Vagina (tissue), 2 donors: ENCODE measurements around the gene EEF1A2. TPM values are rescaled to one million over a fixed set of nuclear protein-coding genes. Genes with fewer than 3 reads are reported as not detected.
A peak's percentile ranks its signal among the peaks of the same experiment; 100 is the strongest.

Source experiments
- DNase-seq, 2 donors: peaks; one replicate each; pipeline ENCODE4 v3.0.0-alpha.2; 2017; ENCODE audit errors: extremely low spot score in 2 of 2
- H3K27ac ChIP-seq: fragments of 200-600 bp; sonication (generic); one replicate; pipeline ENCODE4 v1.5.1; 2019
- H3K27me3 ChIP-seq: fragments of 200-600 bp; sonication (generic); one replicate; pipeline ENCODE4 v1.5.1; 2019
- H3K36me3 ChIP-seq, 2 donors: fragments of 200-600 bp; sonication (generic); one replicate each; pipeline ENCODE4 v1.5.1; 2017 to 2019
- H3K4me1 ChIP-seq: fragments of 200-600 bp; sonication (generic); one replicate; pipeline ENCODE4 v1.5.1; 2019
- H3K4me3 ChIP-seq, 2 donors: fragments of 200-600 bp; sonication (generic); 1 replicate in 1 of 2; 2 replicates in 1 of 2; pipeline ENCODE4 v1.5.1; 2016 to 2019
- H3K9me3 ChIP-seq: fragments of 200-600 bp; sonication (generic); one replicate; pipeline ENCODE4 v1.5.1; 2019
- POLR2A ChIP-seq, 2 donors: fragments of 450-650 bp; IDR thresholded peaks; one replicate each; pipeline ENCODE4 v1.6.1; 2017; ENCODE audit warnings: antibody characterized with exemption in 2 of 2, mild to moderate bottlenecking in 2 of 2, moderate library complexity in 2 of 2
- POLR2AphosphoS5 ChIP-seq, 2 donors: sonication (generic); formaldehyde crosslinking; IDR thresholded peaks; one replicate each; pipeline ENCODE4 v1.9.0; 2017; ENCODE audit warnings: antibody characterized with exemption in 2 of 2, mild to moderate bottlenecking in 2 of 2, low read depth in 1 of 2; ENCODE audit not compliant: insufficient read depth in 1 of 2
- intact Hi-C: fragments of 100-400 bp; cut with DNase I; formaldehyde crosslinking; loops from one replicate; pipeline ENCODE4 v1.15.1; 2023
- total RNA-seq: library from RNA; depleted of rRNA; stranded (reverse); fragments of >200 nt; gene quantifications from one replicate; pipeline ENCODE4 v1.2.3, GENCODE V29; 2016
- TF ChIP-seq, protein P1 (sequence below), 3 experiments: fragments of 450-650 bp in 2 of 3; fragments of 200-600 bp in 1 of 3; sonication (generic) in 1 of 3; IDR thresholded peaks; one replicate each; pipeline ENCODE4 v1.5.1; 2017 to 2019; ENCODE audit warnings: antibody characterized with exemption in 3 of 3, mild to moderate bottlenecking in 2 of 3, moderate library complexity in 2 of 3

Gene EEF1A2
- total RNA-seq, 1 donor from 2014 or later = 9.8 TPM

GRCh38 chr20:63539092-63539430, 40.2 kb upstream of the EEF1A2 start:
- intact Hi-C loops = no loop called here
- Histone ChIP-seq H3K4me1 (peaks cover 43% of the 10 kb centered on the region), H3K36me3 (no peaks in the 10 kb centered on the region), H3K4me3 (no peak overlapping the region), H3K27ac (no peak overlapping the region), H3K9me3 (no peaks in the 10 kb centered on the region), H3K27me3 (no peaks in the 10 kb centered on the region)
- no peak for TF ChIP-seq POLR2AphosphoS5 (IDR thresholded peaks at IDR 0.05; ENCODE audit: insufficient read depth in 1 of 2, low read depth in 1 of 2)
- TF ChIP-seq, protein P1, sequence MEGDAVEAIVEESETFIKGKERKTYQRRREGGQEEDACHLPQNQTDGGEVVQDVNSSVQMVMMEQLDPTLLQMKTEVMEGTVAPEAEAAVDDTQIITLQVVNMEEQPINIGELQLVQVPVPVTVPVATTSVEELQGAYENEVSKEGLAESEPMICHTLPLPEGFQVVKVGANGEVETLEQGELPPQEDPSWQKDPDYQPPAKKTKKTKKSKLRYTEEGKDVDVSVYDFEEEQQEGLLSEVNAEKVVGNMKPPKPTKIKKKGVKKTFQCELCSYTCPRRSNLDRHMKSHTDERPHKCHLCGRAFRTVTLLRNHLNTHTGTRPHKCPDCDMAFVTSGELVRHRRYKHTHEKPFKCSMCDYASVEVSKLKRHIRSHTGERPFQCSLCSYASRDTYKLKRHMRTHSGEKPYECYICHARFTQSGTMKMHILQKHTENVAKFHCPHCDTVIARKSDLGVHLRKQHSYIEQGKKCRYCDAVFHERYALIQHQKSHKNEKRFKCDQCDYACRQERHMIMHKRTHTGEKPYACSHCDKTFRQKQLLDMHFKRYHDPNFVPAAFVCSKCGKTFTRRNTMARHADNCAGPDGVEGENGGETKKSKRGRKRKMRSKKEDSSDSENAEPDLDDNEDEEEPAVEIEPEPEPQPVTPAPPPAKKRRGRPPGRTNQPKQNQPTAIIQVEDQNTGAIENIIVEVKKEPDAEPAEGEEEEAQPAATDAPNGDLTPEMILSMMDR (IDR thresholded peaks at IDR 0.05) = no peak
- TF ChIP-seq POLR2A (IDR thresholded peaks at IDR 0.05) = no peak
- DNase-seq = no peak

GRCh38 chr20:63538204-63539091, 39.6 kb upstream of the EEF1A2 start:
- Histone ChIP-seq H3K4me3 (peak overlapping the region; percentile 28 to 42), H3K27me3 (no peaks in the 10 kb centered on the region), H3K36me3 (no peaks in the 10 kb centered on the region), H3K27ac (peak overlapping the region; percentile 65), H3K9me3 (no peaks in the 10 kb centered on the region), H3K4me1 (peaks cover 47% of the 10 kb centered on the region)
- TF ChIP-seq, protein P1 (IDR thresholded peaks at IDR 0.05) = peak in 1 of 3 experiments; percentile 57
- no peak for TF ChIP-seq POLR2AphosphoS5 (IDR thresholded peaks at IDR 0.05; ENCODE audit: insufficient read depth in 1 of 2, low read depth in 1 of 2)
- intact Hi-C loops = no loop called here
- no peak for DNase-seq

DNA sequence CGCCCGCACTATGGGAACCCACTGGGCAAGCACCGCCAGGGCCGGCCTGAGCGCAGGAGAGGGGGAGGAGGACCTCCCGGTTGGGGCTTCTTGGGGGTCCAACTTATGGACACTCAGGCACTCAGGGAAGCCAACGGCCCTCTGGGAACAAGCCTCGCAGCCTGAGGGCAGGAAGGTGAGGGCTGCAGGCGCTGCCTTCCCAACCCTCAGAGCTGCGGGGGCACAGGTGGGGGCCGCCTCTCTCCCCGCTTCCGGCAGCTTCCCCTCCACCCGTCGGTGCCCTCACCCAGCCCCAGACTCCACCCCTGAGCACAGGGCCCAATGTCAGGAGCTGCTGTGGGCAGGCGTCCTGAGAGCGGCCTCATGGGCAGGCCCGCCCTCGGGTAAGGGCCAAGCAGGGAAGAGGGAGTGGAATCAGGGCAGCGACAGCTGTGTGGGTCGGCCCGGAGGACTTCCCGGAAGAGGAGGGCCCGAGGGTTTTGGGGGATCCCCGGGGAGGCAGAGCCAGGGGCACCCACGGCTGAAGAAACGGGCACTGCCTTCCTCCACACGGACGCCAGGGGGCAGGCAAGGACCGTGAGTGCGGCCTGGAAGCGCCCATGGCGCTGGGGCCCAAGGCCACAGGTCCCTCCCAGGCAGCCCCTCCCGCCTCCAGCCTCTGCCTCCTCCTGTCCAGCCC, 38.8 kb upstream of the EEF1A2 start:
- intact Hi-C loops = loop anchor here (2.0 kb wide), 1 partner anchor 437 kb away; no protein-coding TSS in a partner anchor
- Histone ChIP-seq H3K36me3 (no peaks in the 10 kb centered on the region), H3K4me3 (peak overlapping the region; percentile 28 to 42), H3K27ac (peak overlapping the region; percentile 65), H3K9me3 (no peaks in the 10 kb centered on the region), H3K27me3 (no peaks in the 10 kb centered on the region), H3K4me1 (peaks cover 47% of the 10 kb centered on the region)
- DNase-seq = no peak
- TF ChIP-seq POLR2A (IDR thresholded peaks at IDR 0.05) (no peak), POLR2AphosphoS5 (IDR thresholded peaks at IDR 0.05; ENCODE audit: insufficient read depth in 1 of 2, low read depth in 1 of 2) (peak; percentile 41 to 69)
- TF ChIP-seq, protein P1 (IDR thresholded peaks at IDR 0.05) = peak; percentile 82 to 99 (median 96)

- Histone ChIP-seq H3K9me3 (no peaks in the 10 kb centered on the region), H3K27ac (peak within 1 kb of the TSS; percentile 65), H3K36me3 (no peaks in the 10 kb centered on the region), H3K4me1 (peaks cover 47% of the 10 kb centered on the region), H3K27me3 (no peaks in the 10 kb centered on the region), H3K4me3 (peak within 1 kb of the TSS; percentile 28 to 42)
- DNase-seq = no peak
- intact Hi-C loops = loop anchor here (2.0 kb wide), 1 partner anchor 438 kb away; no protein-coding TSS in a partner anchor
- TF ChIP-seq POLR2A (IDR thresholded peaks at IDR 0.05) (no peak), POLR2AphosphoS5 (IDR thresholded peaks at IDR 0.05; ENCODE audit: insufficient read depth in 1 of 2, low read depth in 1 of 2) (no peak)
- TF ChIP-seq, protein P1 (IDR thresholded peaks at IDR 0.05) = no peak
Observed at GRCh38 chr20:63536997-63537524, 38.2 kb upstream of the EEF1A2 start, which contains the start of gene PTK6. PTK6 (minus strand) TSS chr20:63537376; CDS start chr20:63537314, 62 bp downstream.
